H9 (cell line): ENCODE data around the gene SH3BP1. TPM values are rescaled to one million over a fixed set of nuclear protein-coding genes. Genes with fewer than 3 reads are reported as not detected.

ENCODE experiments used
- DNase-seq: peaks from one replicate; pipeline ENCODE4 v3.0.0-alpha.2; 2017
- H2AFZ ChIP-seq: one replicate; pipeline ENCODE4 v1.6.1; 2013; ENCODE audit warnings: mild to moderate bottlenecking, low read length, control low read depth, moderate library complexity
- H2AK5ac ChIP-seq: 2 replicates; pipeline ENCODE4 v1.6.1; 2013; ENCODE audit warnings: low read length, control low read depth, mixed read lengths; ENCODE audit not compliant: insufficient read length
- H2BK120ac ChIP-seq: one replicate; pipeline ENCODE4 v1.6.1; 2013; ENCODE audit warnings: low read depth, mild to moderate bottlenecking, low read length, control low read depth, inconsistent platforms; ENCODE audit not compliant: poor library complexity, severe bottlenecking
- H2BK12ac ChIP-seq: 2 replicates; pipeline ENCODE4 v1.6.1; 2013; ENCODE audit warnings: low read length, control low read depth, mixed read lengths, low read depth; ENCODE audit not compliant: insufficient read length
- H2BK15ac ChIP-seq: 2 replicates; pipeline ENCODE4 v1.6.1; 2013; ENCODE audit warnings: low read depth, low read length, control low read depth
- H2BK20ac ChIP-seq: one replicate; pipeline ENCODE4 v1.6.1; 2013; ENCODE audit warnings: low read depth, mild to moderate bottlenecking, low read length, control low read depth, inconsistent platforms; ENCODE audit not compliant: poor library complexity, severe bottlenecking
- H2BK5ac ChIP-seq: 2 replicates; pipeline ENCODE4 v1.6.1; 2013; ENCODE audit warnings: low read length, control low read depth, mixed read lengths; ENCODE audit not compliant: insufficient read length
- H3K14ac ChIP-seq: 2 replicates; pipeline ENCODE4 v1.6.1; 2013; ENCODE audit warnings: low read length, control low read depth; ENCODE audit not compliant: insufficient read depth
- H3K18ac ChIP-seq: 2 replicates; pipeline ENCODE4 v1.6.1; 2013; ENCODE audit warnings: low read depth, mild to moderate bottlenecking, mixed read lengths, low read length, control low read depth; ENCODE audit not compliant: insufficient read length
- H3K23ac ChIP-seq: 2 replicates; pipeline ENCODE4 v1.6.1; 2013; ENCODE audit warnings: low read length, control low read depth, mixed read lengths, low read depth; ENCODE audit not compliant: insufficient read length
- H3K23me2 ChIP-seq: 2 replicates; pipeline ENCODE4 v1.6.1; 2013; ENCODE audit warnings: low read depth, mild to moderate bottlenecking, mixed read lengths, low read length, control low read depth; ENCODE audit not compliant: insufficient read length, poor library complexity, severe bottlenecking
- H3K27ac ChIP-seq: 2 replicates; pipeline ENCODE4 v1.5.1; 2013; ENCODE audit warnings: low read length, control low read depth, mixed read lengths, low read depth; ENCODE audit not compliant: insufficient read length
- H3K27me3 ChIP-seq: 2 replicates; pipeline ENCODE4 v1.6.1; 2013; ENCODE audit warnings: low read length, control low read depth, inconsistent platforms; ENCODE audit not compliant: insufficient read depth
- H3K4ac ChIP-seq: 2 replicates; pipeline ENCODE4 v1.6.1; 2013; ENCODE audit warnings: low read depth, mild to moderate bottlenecking, control low read depth, inconsistent platforms, low read length, moderate library complexity
- H3K4me1 ChIP-seq: 2 replicates; pipeline ENCODE4 v1.6.1; 2013; ENCODE audit warnings: low read length, control low read depth, inconsistent platforms; ENCODE audit not compliant: insufficient read depth
- H3K4me2 ChIP-seq: 2 replicates; pipeline ENCODE4 v1.6.1; 2013; ENCODE audit warnings: low read length, control low read depth, mixed read lengths; ENCODE audit not compliant: insufficient read length, insufficient read depth
- H3K56ac ChIP-seq: 2 replicates; pipeline ENCODE4 v1.6.1; 2013; ENCODE audit warnings: low read depth, mild to moderate bottlenecking, mixed read lengths, low read length, control low read depth; ENCODE audit not compliant: insufficient read length
- H3K79me1 ChIP-seq: 2 replicates; pipeline ENCODE4 v1.6.1; 2013; ENCODE audit warnings: low read depth, mild to moderate bottlenecking, moderate library complexity, low read length, control low read depth, inconsistent platforms; ENCODE audit not compliant: insufficient read depth, poor library complexity, severe bottlenecking
- H3K79me2 ChIP-seq: 2 replicates; pipeline ENCODE4 v1.6.1; 2013; ENCODE audit warnings: low read length, control low read depth, inconsistent platforms; ENCODE audit not compliant: insufficient read depth
- H3K9ac ChIP-seq: 2 replicates; pipeline ENCODE4 v1.6.1; 2013; ENCODE audit warnings: low read length, control low read depth, mixed read lengths; ENCODE audit not compliant: insufficient read length; ENCODE audit errors: extremely low read depth
- H3K9me3 ChIP-seq: one replicate; pipeline ENCODE4 v1.6.1; 2013; ENCODE audit warnings: low read depth, low read length, inconsistent platforms; ENCODE audit not compliant: control insufficient read depth
- H3T11ph ChIP-seq: one replicate; pipeline ENCODE4 v1.6.1; 2013; ENCODE audit warnings: mild to moderate bottlenecking, low read length, control low read depth, inconsistent platforms
- H4K20me1 ChIP-seq: one replicate; pipeline ENCODE4 v1.6.1; 2013; ENCODE audit not compliant: control insufficient read depth, insufficient read length, insufficient read depth
- H4K5ac ChIP-seq: 2 replicates; pipeline ENCODE4 v1.6.1; 2013; ENCODE audit warnings: low read depth, mild to moderate bottlenecking, mixed read lengths, low read length, control low read depth; ENCODE audit not compliant: insufficient read length
- H4K8ac ChIP-seq: replicated peaks from 2 replicates; pipeline ENCODE4 v1.6.1; 2013; ENCODE audit warnings: low read length, control low read depth, mixed read lengths, low read depth; ENCODE audit not compliant: insufficient read length
- H4K91ac ChIP-seq: 2 replicates; pipeline ENCODE4 v1.6.1; 2013; ENCODE audit warnings: low read depth, mild to moderate bottlenecking, moderate library complexity, mixed read lengths, low read length, control low read depth; ENCODE audit not compliant: insufficient read length
- H3K27ac Mint-ChIP-seq, 3 experiments: 2 replicates in 2 of 3; 3 replicates in 1 of 3; pipeline ENCODE4 v1.8.0; 2020 to 2021; ENCODE audit warnings: mixed read lengths in 3 of 3, mild to moderate bottlenecking in 1 of 3, moderate library complexity in 1 of 3
- H3K27me3 Mint-ChIP-seq: 2 replicates; pipeline ENCODE4 v1.8.0; 2021; ENCODE audit warnings: low read depth, mild to moderate bottlenecking, moderate library complexity, mixed read lengths
- H3K36me3 Mint-ChIP-seq, 3 experiments: 2 replicates in 2 of 3; 3 replicates in 1 of 3; pipeline ENCODE4 v1.8.0; 2020 to 2021; ENCODE audit warnings: low read depth in 3 of 3, mixed read lengths in 3 of 3; ENCODE audit not compliant: insufficient read depth in 1 of 3
- H3K4me1 Mint-ChIP-seq, 2 experiments: 2 replicates each; pipeline ENCODE4 v1.8.0; 2020; ENCODE audit warnings: mixed read lengths in 2 of 2
- H3K4me3 Mint-ChIP-seq, 2 experiments: 2 replicates in 1 of 2; 3 replicates in 1 of 2; pipeline ENCODE4 v1.8.0; 2020 to 2021; ENCODE audit warnings: mild to moderate bottlenecking in 2 of 2, mixed read lengths in 2 of 2, moderate library complexity in 1 of 2
- H3K9me3 Mint-ChIP-seq, 2 experiments: 2 replicates in 1 of 2; 3 replicates in 1 of 2; pipeline ENCODE4 v1.8.0; 2020; ENCODE audit warnings: mild to moderate bottlenecking in 2 of 2, mixed read lengths in 2 of 2, moderate library complexity in 1 of 2
- WGBS: extraction: QIAGEN DNeasy Blood & Tissue Kit; methylation state at CpG from one replicate; pipeline ENCODE4 v1.1.7; 2013; ENCODE audit warnings: missing lambda C conversion rate, low lambda C conversion rate, mixed read lengths; ENCODE audit not compliant: insufficient read length; ENCODE audit errors: extremely low coverage; 5-methylcytosine and 5-hydroxymethylcytosine counted together
- total RNA-seq: library from RNA; stranded (reverse); gene quantifications from 2 replicates; pipeline ENCODE4 v1.2.1, GENCODE V29; 2021
- TF ChIP-seq, protein P1 (sequence below): fragments of 200-600 bp; sonication (generic); conservative IDR thresholded peaks from 3 replicates; pipeline ENCODE4 v1.8.0; 2021; ENCODE audit warnings: antibody characterized with exemption, mild to moderate bottlenecking

SH3BP1 gene
- total RNA-seq, 1 experiment from 2014 or later: 33.6 TPM

DNA sequence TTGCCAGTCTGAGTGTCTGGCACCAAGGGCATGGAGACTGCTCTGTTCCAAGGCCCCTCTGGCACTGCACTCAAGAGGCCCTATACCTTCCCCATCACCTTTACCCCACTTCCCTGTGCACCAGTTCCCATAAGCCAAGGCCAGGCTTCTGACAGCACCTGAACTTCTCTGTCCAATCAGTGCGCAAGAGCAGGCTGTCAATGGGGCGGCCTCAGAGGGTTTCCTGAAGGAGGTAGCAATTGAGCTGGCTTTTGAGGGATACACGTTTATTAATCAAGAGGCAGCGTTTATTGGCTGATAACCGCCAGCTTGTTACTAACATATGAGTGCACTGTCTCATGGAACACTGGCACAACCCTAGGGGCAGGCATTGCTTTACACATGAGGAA lies 2.1 kb downstream of the SH3BP1 start:
- no peak overlapping the region for H2BK12ac ChIP-seq
- H2AK5ac ChIP-seq: no peak overlapping the region
- H2BK5ac ChIP-seq: no peak overlapping the region
- peaks cover 8% of the 10 kb centered on the region for H3K23me2 ChIP-seq
- DNase-seq: no peak
- no peaks in the 10 kb centered on the region for H4K20me1 ChIP-seq
- H2AFZ ChIP-seq: no peak overlapping the region
- H3K9me3 ChIP-seq: no peaks in the 10 kb centered on the region
- no peak overlapping the region for H2BK20ac ChIP-seq
- H2BK15ac ChIP-seq: no peak overlapping the region
- TF ChIP-seq, protein P1, sequence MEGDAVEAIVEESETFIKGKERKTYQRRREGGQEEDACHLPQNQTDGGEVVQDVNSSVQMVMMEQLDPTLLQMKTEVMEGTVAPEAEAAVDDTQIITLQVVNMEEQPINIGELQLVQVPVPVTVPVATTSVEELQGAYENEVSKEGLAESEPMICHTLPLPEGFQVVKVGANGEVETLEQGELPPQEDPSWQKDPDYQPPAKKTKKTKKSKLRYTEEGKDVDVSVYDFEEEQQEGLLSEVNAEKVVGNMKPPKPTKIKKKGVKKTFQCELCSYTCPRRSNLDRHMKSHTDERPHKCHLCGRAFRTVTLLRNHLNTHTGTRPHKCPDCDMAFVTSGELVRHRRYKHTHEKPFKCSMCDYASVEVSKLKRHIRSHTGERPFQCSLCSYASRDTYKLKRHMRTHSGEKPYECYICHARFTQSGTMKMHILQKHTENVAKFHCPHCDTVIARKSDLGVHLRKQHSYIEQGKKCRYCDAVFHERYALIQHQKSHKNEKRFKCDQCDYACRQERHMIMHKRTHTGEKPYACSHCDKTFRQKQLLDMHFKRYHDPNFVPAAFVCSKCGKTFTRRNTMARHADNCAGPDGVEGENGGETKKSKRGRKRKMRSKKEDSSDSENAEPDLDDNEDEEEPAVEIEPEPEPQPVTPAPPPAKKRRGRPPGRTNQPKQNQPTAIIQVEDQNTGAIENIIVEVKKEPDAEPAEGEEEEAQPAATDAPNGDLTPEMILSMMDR: no peak
- H3K23ac ChIP-seq: no peak overlapping the region
- Mint-ChIP-seq H3K4me3 (no peak overlapping the region), H3K27me3 (no peaks in the 10 kb centered on the region; the same call in 1 of the 2 replicates), H3K9me3 (no peaks in the 10 kb centered on the region), H3K4me1 (peaks cover 19 to 22% of the 10 kb centered on the region in 2 experiments), H3K27ac (no peak overlapping the region), H3K36me3 (peaks cover 5 to 34% (median 32%) of the 10 kb centered on the region in 3 experiments)
- no peak overlapping the region for H3K18ac ChIP-seq
- H4K8ac ChIP-seq: no peak overlapping the region
- no peaks in the 10 kb centered on the region for H3K79me1 ChIP-seq
- H2BK120ac ChIP-seq: no peak overlapping the region
- no peaks in the 10 kb centered on the region for H3K27me3 ChIP-seq
- no peak overlapping the region for H3K56ac ChIP-seq
- no peak overlapping the region for H3K9ac ChIP-seq
- H4K91ac ChIP-seq: no peak overlapping the region
- no peak overlapping the region for H3K14ac ChIP-seq
- H3K4me1 ChIP-seq: peaks cover 3% of the 10 kb centered on the region; the same call in 1 of the 2 replicates
- no peak overlapping the region for H3T11ph ChIP-seq
- no CpG with 5 or more reads among the region's 5 CpGs for WGBS
- no peak overlapping the region for H3K27ac ChIP-seq
- no peak overlapping the region for H3K4ac ChIP-seq
- no peak overlapping the region for H4K5ac ChIP-seq
- no peak overlapping the region for H3K4me2 ChIP-seq
- no peaks in the 10 kb centered on the region for H3K79me2 ChIP-seq
